K562 (cell line): ENCODE results near the gene FOXA3. TPM values are rescaled to one million over a fixed set of nuclear protein-coding genes. Genes with fewer than 3 reads are reported as not detected.

Experiments used
- ATAC-seq: fragments of 200-7000 bp; cut with Tn5 transposase; 3 replicates; pipeline ENCODE4 v1.9.1; 2020; ENCODE audit warnings: moderate library complexity
- Bru-seq: library from RNA; stranded (reverse); fragments of 400-500 nt; gene quantifications from one replicate; lab custom pipeline; 2021; lab: Mats Ljungman, UMichigan
- BruChase-seq, 2 experiments: library from RNA; stranded (reverse); fragments of 400-500 nt; gene quantifications; one replicate each; lab custom pipeline; 2021; lab: Mats Ljungman, UMichigan
- BruUV-seq: library from RNA; stranded (reverse); fragments of 400-500 nt; replicated peaks from 2 replicates; lab custom pipeline; 2021; lab: Mats Ljungman, UMichigan
- CTCF ChIA-PET: fragments of 300-600 bp; formaldehyde crosslinking; extraction: SDS; loops from one replicate; lab custom pipeline; 2021; ENCODE audit warnings: low intra/inter-chr PET ratio; lab: Yijun Ruan, JAX
- POLR2A ChIA-PET: fragments of 300-600, 350-650 bp; sonication (Branson Sonifier 250); formaldehyde crosslinking; extraction: SDS; loops from one replicate; lab custom pipeline; 2021; ENCODE audit warnings: antibody characterized with exemption, inconsistent platforms; lab: Yijun Ruan, JAX
- DNase-seq, 4 experiments: peaks; one replicate each; pipeline versions ENCODE4 v3.0.0 to v3.0.0-alpha.2; 2011 to 2018; ENCODE audit warnings: low spot score in 3 of 4, mixed read lengths in 3 of 4; ENCODE audit errors: extremely low read depth in 1 of 4
- FAIRE-seq: peaks from 2 replicates; lab custom pipeline; 2011; peaks lifted over from hg19 to GRCh38; lab: Jason Lieb, UNC
- H2AFZ ChIP-seq: 2 replicates; pipeline ENCODE4 v1.6.0; 2011; ENCODE audit warnings: low read depth, low read length, control low read depth, inconsistent platforms
- H3K27ac ChIP-seq: fragments of 200-600 bp; 3 replicates; pipeline ENCODE4 v1.8.0; 2011; ENCODE audit warnings: low read depth, mild to moderate bottlenecking, control low read depth, inconsistent platforms, low read length, moderate library complexity, mixed read lengths; ENCODE audit errors: extremely low read depth
- H3K27me3 ChIP-seq, 2 experiments: fragments of 300-600 bp in 1 of 2; 2 replicates in 1 of 2; 3 replicates in 1 of 2; pipeline versions ENCODE4 v1.6.0 to v1.8.0; 2011; ENCODE audit warnings: inconsistent platforms in 2 of 2, low read length in 2 of 2, mild to moderate bottlenecking in 1 of 2, mixed read lengths in 1 of 2, moderate library complexity in 1 of 2; ENCODE audit not compliant: control insufficient read depth in 2 of 2, insufficient read depth in 2 of 2
- H3K36me3 ChIP-seq: fragments of 300-600 bp; 3 replicates; pipeline ENCODE4 v1.8.0; 2011; ENCODE audit warnings: mild to moderate bottlenecking, low read length, inconsistent platforms; ENCODE audit not compliant: control insufficient read depth, insufficient read depth
- H3K4me1 ChIP-seq, 2 experiments: fragments of 200-600 bp in 1 of 2; replicated peaks in 1 of 2; 2 replicates in 1 of 2; 3 replicates in 1 of 2; pipeline versions ENCODE4 v1.5.1 to v1.8.0; 2011; ENCODE audit warnings: inconsistent platforms in 2 of 2, low read length in 2 of 2, mild to moderate bottlenecking in 1 of 2, mixed read lengths in 1 of 2, moderate library complexity in 1 of 2; ENCODE audit not compliant: control insufficient read depth in 2 of 2, insufficient read depth in 2 of 2
- H3K4me2 ChIP-seq: 2 replicates; pipeline ENCODE4 v1.6.1; 2011; ENCODE audit warnings: low read length, control low read depth, inconsistent platforms, mixed read lengths; ENCODE audit not compliant: insufficient read depth
- H3K4me3 ChIP-seq: fragments of 200-600 bp; sonication (generic), shearing (Covaris generic); 2 replicates; pipeline ENCODE4 v1.5.1; 2016; ENCODE audit warnings: control low read depth, inconsistent platforms
- H3K79me2 ChIP-seq: fragments of 200-600 bp; 3 replicates; pipeline ENCODE4 v1.8.0; 2011; ENCODE audit warnings: low read length, inconsistent platforms; ENCODE audit not compliant: control insufficient read depth, insufficient read depth
- H3K9ac ChIP-seq, 2 experiments: 2 replicates each; pipeline versions ENCODE4 v1.6.0 to v1.6.1; 2011; ENCODE audit warnings: low read depth in 2 of 2, low read length in 2 of 2, control low read depth in 1 of 2, inconsistent platforms in 1 of 2, mild to moderate bottlenecking in 1 of 2, mixed read lengths in 1 of 2; ENCODE audit not compliant: insufficient read depth in 1 of 2
- H3K9me1 ChIP-seq: one replicate; pipeline ENCODE4 v1.6.0; 2011; ENCODE audit warnings: inconsistent platforms, mild to moderate bottlenecking, low read length, moderate library complexity; ENCODE audit not compliant: control insufficient read depth, insufficient read depth
- H3K9me3 ChIP-seq: replicated peaks from 2 replicates; pipeline ENCODE4 v1.5.1; 2011; ENCODE audit warnings: low read depth, low read length, inconsistent platforms; ENCODE audit not compliant: control insufficient read depth, insufficient read depth
- H4K20me1 ChIP-seq: replicated peaks from 2 replicates; pipeline ENCODE4 v1.6.1; 2011; ENCODE audit warnings: low read length, inconsistent platforms, mixed read lengths; ENCODE audit not compliant: control insufficient read depth, insufficient read depth
- ARNT ChIP-seq, 2 experiments: fragments of 450-650 bp; IDR thresholded peaks; 2 replicates each; pipeline ENCODE4 v1.6.1; 2016; ENCODE audit warnings: mild to moderate bottlenecking in 1 of 2
- CBX3 ChIP-seq, 2 experiments: IDR thresholded peaks; 1 replicate in 1 of 2; 2 replicates in 1 of 2; pipeline ENCODE4 v1.6.1; 2012; ENCODE audit warnings: inconsistent platforms in 2 of 2, low read length in 2 of 2, borderline replicate concordance in 1 of 2, control low read depth in 1 of 2
- FOXA3 ChIP-seq, 2 experiments: fragments of 450-650 bp in 1 of 2; sonication (generic) in 1 of 2; formaldehyde crosslinking; IDR thresholded peaks in 1 of 2; conservative IDR thresholded peaks in 1 of 2; 2 replicates each; pipeline versions ENCODE4 v1.4.0 to v1.8.0; 2020 to 2022; ENCODE audit warnings: mild to moderate bottlenecking in 2 of 2, missing genetic modification reagents in 1 of 2
- NFRKB ChIP-seq: fragments of 450-650 bp; IDR thresholded peaks from 2 replicates; pipeline ENCODE4 v1.6.1; 2016; ENCODE audit warnings: low read depth
- PHF21A ChIP-seq: fragments of 450-650 bp; IDR thresholded peaks from 2 replicates; pipeline ENCODE4 v1.6.1; 2017; ENCODE audit warnings: low read depth, borderline replicate concordance
- PTBP1 ChIP-seq: fragments of 200-400 bp; formaldehyde crosslinking; IDR thresholded peaks from 2 replicates; pipeline ENCODE4 v1.6.1; 2017; ENCODE audit warnings: low read depth, low read length
- SMAD3 ChIP-seq: fragments of 450-650 bp; formaldehyde crosslinking; conservative IDR thresholded peaks from 2 replicates; pipeline ENCODE4 v1.4.0; 2020; ENCODE audit warnings: mild to moderate bottlenecking
- TAL1 ChIP-seq: fragments of 450-650 bp; IDR thresholded peaks from 2 replicates; pipeline ENCODE4 v1.6.1; 2016; ENCODE audit warnings: mild to moderate bottlenecking
- WGBS: fragments of 100-300 bp; shearing (Covaris generic); methylation state at CpG from one replicate; pipeline ENCODE4 v1.1.6; 2016; ENCODE audit warnings: low coverage, mixed read lengths; ENCODE audit not compliant: insufficient coverage; ENCODE audit errors: missing lambda C conversion rate; 5-methylcytosine and 5-hydroxymethylcytosine counted together
- in situ Hi-C: fragments of 300-500 bp; cut with MboI; formaldehyde crosslinking; loops from 4 replicates; pipeline ENCODE4 v1.15.0; 2018; ENCODE audit warnings: inconsistent platforms, mixed read lengths
- intact Hi-C: fragments of 100-400 bp; cut with micrococcal nuclease; formaldehyde crosslinking; loops from 2 replicates; pipeline ENCODE4 v1.14.2; 2022
- long read RNA-seq, 3 experiments: library from polyadenylated mRNA in 2 of 3; library from RNA in 1 of 3; unstranded in 2 of 3; stranded (forward) in 1 of 3; transcript quantifications; one replicate each; pipeline ENCODE4 v2.0.0, GENCODE V29; 2019 to 2022
- polyA minus RNA-seq, 3 experiments: library from RNA; depleted of rRNA, polyadenylated mRNA; stranded (reverse); fragments of >200 nt; gene quantifications; 2 replicates each; pipeline ENCODE4 v1.2.3, GENCODE V29; 2011
- polyA plus RNA-seq, 8 experiments: library from polyadenylated mRNA; depleted of rRNA in 4 of 8; stranded (reverse) in 5 of 8; unstranded in 3 of 8; fragments of >200 nt; fragmentation: Nextera tagmentation in 2 of 8; fragmentation: Illumina TruSeq in 1 of 8; extraction: Ambion mirVana in 2 of 8; extraction: Trizol in 1 of 8; gene quantifications; 2 replicates each; pipeline versions ENCODE4 v1.2.1 to v1.2.3, GENCODE V29; 2011 to 2014; ENCODE audit warnings: inconsistent platforms in 1 of 8, missing spikeins in 1 of 8
- total RNA-seq, 7 experiments: library from RNA; depleted of rRNA in 6 of 7; stranded (reverse); fragments of >200 nt in 6 of 7; fragmentation: Illumina TruSeq in 2 of 7; extraction: Trizol in 2 of 7; gene quantifications; 2 replicates each; pipeline versions ENCODE4 v1.2.1 to v1.2.3, GENCODE V29; 2011 to 2021; ENCODE audit warnings: low replicate concordance in 1 of 7
- TF ChIP-seq, protein P1 (sequence below): sonication (generic); formaldehyde crosslinking; IDR thresholded peaks from 2 replicates; pipeline ENCODE4 v1.8.1; 2023; ENCODE audit warnings: mild to moderate bottlenecking, missing genetic modification reagents
- TF ChIP-seq, protein P2 (sequence below), 2 experiments: fragments of 200-800 bp in 1 of 2; sonication (Bioruptor generic) in 1 of 2; sonication (generic) in 1 of 2; formaldehyde crosslinking in 1 of 2; IDR thresholded peaks in 1 of 2; conservative IDR thresholded peaks in 1 of 2; 2 replicates each; pipeline versions ENCODE4 v1.5.0 to v1.6.1; 2016 to 2020; ENCODE audit warnings: missing compliant biosample characterization in 1 of 2, missing genetic modification characterization in 1 of 2, missing genetic modification reagents in 1 of 2

Gene FOXA3
- total RNA-seq (2011; cell fraction: chromatin; rRNA removed; ENCODE audit: low replicate concordance), result 4.9 and 12.6 TPM in 2 replicates
- 8.7 and 8.8 TPM in 2 replicates for total RNA-seq (2011; cell fraction: nucleolus; rRNA removed)
- total RNA-seq (2011; cell fraction: nucleoplasm; rRNA removed), result 7.4 and 7.8 TPM in 2 replicates
- total RNA-seq (2014; rRNA removed) (5.5 and 8.9 TPM in 2 replicates), total RNA-seq (2014; rRNA removed; fragmentation: Illumina TruSeq; extraction: Trizol) (3.3 and 3.5 TPM in 2 replicates), total RNA-seq (2015; rRNA removed; fragmentation: Illumina TruSeq; extraction: Trizol) (3.2 and 3.5 TPM in 2 replicates), total RNA-seq (2021) (8.1 and 8.6 TPM in 2 replicates), polyA plus RNA-seq (2011; rRNA removed) (10.7 and 15.5 TPM in 2 replicates), polyA plus RNA-seq (2014; fragmentation: Illumina TruSeq; extraction: Trizol) (4.7 and 6.1 TPM in 2 replicates), polyA plus RNA-seq (2014; fragmentation: Nextera tagmentation; extraction: Ambion mirVana) (1 to 10 TPM; 1.3 to 1.5 TPM), polyA plus RNA-seq (2014; rRNA removed) (5.0 and 6.7 TPM in 2 replicates), polyA minus RNA-seq (2011; rRNA and poly(A)+ RNA removed) (10.7 and 18.1 TPM in 2 replicates), Bru-seq, nascent RNA (percentile 54 among the genes with signal in this experiment), BruChase-seq, experiment 1, labeled RNA remaining after a 2-hour chase (percentile 53 among the genes with signal in this experiment), BruChase-seq, experiment 2, labeled RNA remaining after a 6-hour chase (percentile 51 among the genes with signal in this experiment)
- 19.1 and 21.5 TPM in 2 replicates for polyA plus RNA-seq (2011; cell fraction: cytosol; rRNA removed)
- 8.5 and 9.2 TPM in 2 replicates for polyA plus RNA-seq (2011; cell fraction: nucleus; rRNA removed)
- polyA plus RNA-seq (2012), result 5.3 and 6.6 TPM in 2 replicates
- polyA minus RNA-seq (2011; cell fraction: cytosol; rRNA and poly(A)+ RNA removed), result 4.2 and 7.2 TPM in 2 replicates
- 3.0 and 3.4 TPM in 2 replicates for polyA minus RNA-seq (2011; cell fraction: nucleus; rRNA and poly(A)+ RNA removed)
- long read RNA-seq, experiment 1, transcript FOXA3-201 (2 exons, 1,989 nt), result major isoform, 7 of 15 reads
- long read RNA-seq, experiment 1, partial matches to known transcripts, result 7 of 15 reads
- long read RNA-seq, experiment 1, other reads (novel, unspliced or antisense), result 1 of 15 reads
- long read RNA-seq, experiment 2, transcript FOXA3-201 (2 exons, 1,989 nt), result major isoform, 6 of 10 reads
- long read RNA-seq, experiment 2, partial matches to known transcripts, result 0 of 10 reads
- long read RNA-seq, experiment 2, other reads (novel, unspliced or antisense), result 4 of 10 reads
- long read RNA-seq, experiment 3, partial matches to known transcripts, result 0 of 1 reads
- long read RNA-seq, experiment 3, other reads (novel, unspliced or antisense), result 0 of 1 reads

DNA sequence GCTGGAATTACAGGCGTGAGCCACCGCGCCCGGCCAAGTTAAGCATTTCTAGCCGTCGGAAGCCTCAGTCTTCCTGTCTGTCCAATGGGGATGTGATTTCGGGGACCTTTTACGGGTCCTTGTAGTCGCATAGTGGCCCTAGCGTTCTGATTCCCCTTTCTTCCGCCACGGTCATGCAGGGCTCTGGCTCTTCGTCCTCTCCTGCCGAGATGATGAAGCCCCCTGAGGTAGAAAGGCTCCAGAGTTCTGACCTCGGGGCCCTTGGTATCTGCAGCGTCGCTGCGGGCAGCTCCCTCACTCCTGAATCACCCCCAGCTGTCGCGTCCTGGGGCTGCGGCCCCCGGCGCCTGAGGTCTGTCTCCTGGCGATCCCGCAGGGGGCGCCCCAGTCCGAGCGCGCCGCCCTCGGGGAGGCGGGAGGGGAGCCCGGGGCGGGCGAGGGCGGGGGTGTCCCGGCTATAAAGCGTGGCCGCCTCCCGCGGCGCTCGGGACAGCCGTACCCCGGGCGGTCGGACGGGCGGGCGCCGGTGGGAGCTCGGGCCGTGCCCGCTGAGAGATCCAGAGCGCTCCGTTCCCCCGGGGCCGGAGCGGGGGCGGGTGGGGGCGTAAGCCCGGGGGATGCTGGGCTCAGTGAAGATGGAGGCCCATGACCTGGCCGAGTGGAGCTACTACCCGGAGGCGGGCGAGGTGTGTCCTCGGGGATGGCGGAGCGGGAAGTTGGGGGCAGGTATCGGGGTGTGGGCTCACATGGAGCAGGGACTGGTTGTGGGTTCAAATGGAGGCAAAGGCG is at the start of gene FOXA3:
FOXA3 (plus strand) TSS at position 487 of the 789 bp plus-strand sequence; CDS start at position 618, 131 bp downstream.
- H3K79me2 ChIP-seq, result peaks cover 54% of the 10 kb centered on the region
- intact Hi-C loops, result loop anchor here (1.0 kb wide), 2 partner anchors 19 to 38 kb away; partner anchors contain the start of gene MYPOP
- BruUV-seq, result no TSS peak
- DNase-seq (peak; percentile 92 to 96 (median 94)), FAIRE-seq (no peak), ATAC-seq (peak; percentile 86)
- H2AFZ ChIP-seq, result peak within 1 kb of the TSS; percentile 99
- H3K4me1 ChIP-seq, result peaks cover 23 to 45% of the 10 kb centered on the region in 2 experiments
- peak within 1 kb of the TSS; percentile 48 for H3K27ac ChIP-seq
- peak within 1 kb of the TSS; percentile 95 for H3K4me3 ChIP-seq
- H3K27me3 ChIP-seq, result no peaks in the 10 kb centered on the region
- H4K20me1 ChIP-seq, result no peaks in the 10 kb centered on the region
- POLR2A ChIA-PET, result interaction anchor here (0.5 to 2.1 kb wide), 14 partner anchors 9 to 754 kb away, joined by 3 to 11 read pairs (median 4); no protein-coding TSS in a partner anchor
- peaks cover 2% of the 10 kb centered on the region for H3K9me1 ChIP-seq
- CTCF ChIA-PET, result interaction anchor here (2.7 to 5.5 kb wide), 3 partner anchors 18 to 213 kb away, joined by 6 to 102 read pairs (median 14); partner anchors contain the start of gene IRF2BP1
- peak within 1 kb of the TSS; percentile 100 for H3K4me2 ChIP-seq
- WGBS, result under 1% methylated on average over 37 of the region's 71 CpGs
- in situ Hi-C loops, result no loop called here
- H3K36me3 ChIP-seq, result peaks cover 23% of the 10 kb centered on the region; the same call in 2 of the 3 replicates
- H3K9ac ChIP-seq, result peak within 1 kb of the TSS; percentile 71 to 94
- no peaks in the 10 kb centered on the region for H3K9me3 ChIP-seq
- TF ChIP-seq SMAD3 (CRISPR knock-in tag), result no peak
- TF ChIP-seq PTBP1, result peak; percentile 59; the same call in 1 of the 2 replicates
- peak in 1 of 2 experiments; percentile 81; a peak in 1 of 4 replicates for TF ChIP-seq ARNT (IDR thresholded peaks at IDR 0.05)
- TF ChIP-seq FOXA3 (CRISPR knock-in tag; conservative IDR thresholded peaks at IDR 0.05 in 1 of 2, IDR thresholded peaks at IDR 0.05 in 1 of 2), result no peak
- TF ChIP-seq PHF21A, result no peak
- 0 out of 2 replicates have a peak, but pooled peaks have one; percentile 11 for TF ChIP-seq NFRKB
- TF ChIP-seq, protein P1, sequence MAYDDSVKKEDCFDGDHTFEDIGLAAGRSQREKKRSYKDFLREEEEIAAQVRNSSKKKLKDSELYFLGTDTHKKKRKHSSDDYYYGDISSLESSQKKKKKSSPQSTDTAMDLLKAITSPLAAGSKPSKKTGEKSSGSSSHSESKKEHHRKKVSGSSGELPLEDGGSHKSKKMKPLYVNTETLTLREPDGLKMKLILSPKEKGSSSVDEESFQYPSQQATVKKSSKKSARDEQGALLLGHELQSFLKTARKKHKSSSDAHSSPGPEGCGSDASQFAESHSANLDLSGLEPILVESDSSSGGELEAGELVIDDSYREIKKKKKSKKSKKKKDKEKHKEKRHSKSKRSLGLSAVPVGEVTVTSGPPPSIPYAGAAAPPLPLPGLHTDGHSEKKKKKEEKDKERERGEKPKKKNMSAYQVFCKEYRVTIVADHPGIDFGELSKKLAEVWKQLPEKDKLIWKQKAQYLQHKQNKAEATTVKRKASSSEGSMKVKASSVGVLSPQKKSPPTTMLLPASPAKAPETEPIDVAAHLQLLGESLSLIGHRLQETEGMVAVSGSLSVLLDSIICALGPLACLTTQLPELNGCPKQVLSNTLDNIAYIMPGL, result no peak
- no peak for TF ChIP-seq TAL1
- TF ChIP-seq, protein P2, sequence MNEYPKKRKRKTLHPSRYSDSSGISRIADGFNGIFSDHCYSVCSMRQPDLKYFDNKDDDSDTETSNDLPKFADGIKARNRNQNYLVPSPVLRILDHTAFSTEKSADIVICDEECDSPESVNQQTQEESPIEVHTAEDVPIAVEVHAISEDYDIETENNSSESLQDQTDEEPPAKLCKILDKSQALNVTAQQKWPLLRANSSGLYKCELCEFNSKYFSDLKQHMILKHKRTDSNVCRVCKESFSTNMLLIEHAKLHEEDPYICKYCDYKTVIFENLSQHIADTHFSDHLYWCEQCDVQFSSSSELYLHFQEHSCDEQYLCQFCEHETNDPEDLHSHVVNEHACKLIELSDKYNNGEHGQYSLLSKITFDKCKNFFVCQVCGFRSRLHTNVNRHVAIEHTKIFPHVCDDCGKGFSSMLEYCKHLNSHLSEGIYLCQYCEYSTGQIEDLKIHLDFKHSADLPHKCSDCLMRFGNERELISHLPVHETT (CRISPR knock-in tag; conservative IDR thresholded peaks at IDR 0.05 in 1 of 2, IDR thresholded peaks at IDR 0.05 in 1 of 2), result peak in 1 of 2 experiments; percentile 64; a peak in 2 of 4 replicates
- peak in 1 of 2 experiments; percentile 79; a peak in 1 of 3 replicates for TF ChIP-seq CBX3 (IDR thresholded peaks at IDR 0.05; ENCODE audit: borderline replicate concordance in 1 of 2, low read length in 2 of 2)
